LNCAP (cell line): ENCODE results near the gene CA10.

Experiments used
- TF ChIP-seq, protein P1 (sequence below): fragments of 450-650 bp; IDR thresholded peaks from 2 replicates; pipeline ENCODE4 v1.5.1; 2017; ENCODE audit warnings: mild to moderate bottlenecking

Gene CA10

DNA sequence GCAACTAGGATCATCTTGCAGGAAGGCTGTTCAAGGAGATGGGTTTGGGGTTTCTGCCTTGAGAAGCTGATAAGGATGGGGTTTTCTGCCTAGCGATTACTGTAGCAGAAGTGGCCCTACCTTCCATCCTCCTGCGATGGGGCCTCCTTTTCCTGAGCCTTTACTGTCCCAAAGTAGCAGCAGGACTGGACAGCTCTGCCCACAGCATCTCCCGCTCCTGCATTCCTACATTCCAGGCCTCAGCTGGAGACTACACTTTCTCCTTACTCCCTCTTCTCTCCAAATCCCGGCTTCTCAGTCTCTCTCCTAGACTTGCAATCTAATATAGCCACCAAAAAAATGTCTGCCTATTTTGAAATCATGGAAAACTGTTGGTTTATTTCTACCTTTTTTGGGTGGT lies 355.4 kb downstream of the CA10 start:
- TF ChIP-seq, protein P1, sequence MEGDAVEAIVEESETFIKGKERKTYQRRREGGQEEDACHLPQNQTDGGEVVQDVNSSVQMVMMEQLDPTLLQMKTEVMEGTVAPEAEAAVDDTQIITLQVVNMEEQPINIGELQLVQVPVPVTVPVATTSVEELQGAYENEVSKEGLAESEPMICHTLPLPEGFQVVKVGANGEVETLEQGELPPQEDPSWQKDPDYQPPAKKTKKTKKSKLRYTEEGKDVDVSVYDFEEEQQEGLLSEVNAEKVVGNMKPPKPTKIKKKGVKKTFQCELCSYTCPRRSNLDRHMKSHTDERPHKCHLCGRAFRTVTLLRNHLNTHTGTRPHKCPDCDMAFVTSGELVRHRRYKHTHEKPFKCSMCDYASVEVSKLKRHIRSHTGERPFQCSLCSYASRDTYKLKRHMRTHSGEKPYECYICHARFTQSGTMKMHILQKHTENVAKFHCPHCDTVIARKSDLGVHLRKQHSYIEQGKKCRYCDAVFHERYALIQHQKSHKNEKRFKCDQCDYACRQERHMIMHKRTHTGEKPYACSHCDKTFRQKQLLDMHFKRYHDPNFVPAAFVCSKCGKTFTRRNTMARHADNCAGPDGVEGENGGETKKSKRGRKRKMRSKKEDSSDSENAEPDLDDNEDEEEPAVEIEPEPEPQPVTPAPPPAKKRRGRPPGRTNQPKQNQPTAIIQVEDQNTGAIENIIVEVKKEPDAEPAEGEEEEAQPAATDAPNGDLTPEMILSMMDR = no peak

DNA sequence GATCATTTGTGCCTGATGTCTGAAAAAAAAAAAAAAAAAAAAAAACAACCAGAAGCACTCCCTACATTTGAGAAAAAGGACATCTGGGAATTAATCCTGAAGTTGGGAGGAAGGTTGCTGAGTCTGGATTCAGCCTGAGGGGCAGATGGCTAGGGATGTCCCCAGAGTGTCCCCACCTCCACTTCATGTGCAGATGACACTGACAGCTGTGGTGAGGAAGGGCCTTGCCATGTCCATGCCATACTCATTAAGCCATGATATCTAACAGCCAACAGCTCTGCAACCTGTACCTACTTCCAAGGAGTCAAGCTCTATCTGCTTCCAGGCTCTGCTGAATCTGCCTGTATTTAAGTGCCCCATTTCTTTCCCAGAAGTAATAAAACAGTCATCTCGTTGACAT lies 356.0 kb downstream of the CA10 start:
- TF ChIP-seq, protein P1 = no peak

DNA sequence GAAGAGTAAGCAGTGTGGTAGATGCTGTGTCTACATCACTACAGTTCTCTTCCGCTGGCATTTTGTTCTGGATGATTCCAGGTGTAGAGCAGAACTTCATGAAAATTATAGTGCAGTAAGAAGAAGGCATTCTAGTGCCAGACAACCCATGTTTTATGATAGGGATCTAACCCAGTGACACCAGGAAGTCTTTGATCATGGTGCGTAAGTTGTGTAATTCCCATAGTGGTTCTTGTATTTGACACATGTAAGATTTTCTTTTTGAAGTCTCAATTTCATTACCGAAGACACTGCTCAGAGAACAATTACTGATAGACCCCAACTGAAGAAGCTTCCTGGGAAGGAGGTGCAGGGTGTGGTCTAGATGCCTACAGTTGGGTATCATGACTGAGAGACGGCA lies 356.9 kb downstream of the CA10 start:
- TF ChIP-seq, protein P1 = no peak

DNA sequence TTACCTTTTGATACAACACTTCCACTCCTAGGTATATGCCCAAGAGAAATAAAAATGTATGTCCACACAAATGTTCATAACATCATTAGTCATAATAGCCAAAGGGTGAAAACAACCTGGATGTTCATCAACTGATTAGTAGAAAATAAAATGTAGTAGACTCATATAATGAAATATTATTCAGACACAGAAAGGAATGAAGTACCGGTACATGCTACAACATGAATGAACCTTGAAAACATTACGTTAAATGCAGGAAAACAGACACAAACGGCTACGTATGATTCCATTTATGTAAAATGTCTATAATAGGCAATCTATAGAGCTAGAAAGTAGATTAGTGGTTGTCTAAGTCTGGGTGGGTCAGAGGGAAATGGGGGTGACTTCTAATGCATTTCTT lies 358.5 kb downstream of the CA10 start:
- TF ChIP-seq, protein P1 = no peak

DNA sequence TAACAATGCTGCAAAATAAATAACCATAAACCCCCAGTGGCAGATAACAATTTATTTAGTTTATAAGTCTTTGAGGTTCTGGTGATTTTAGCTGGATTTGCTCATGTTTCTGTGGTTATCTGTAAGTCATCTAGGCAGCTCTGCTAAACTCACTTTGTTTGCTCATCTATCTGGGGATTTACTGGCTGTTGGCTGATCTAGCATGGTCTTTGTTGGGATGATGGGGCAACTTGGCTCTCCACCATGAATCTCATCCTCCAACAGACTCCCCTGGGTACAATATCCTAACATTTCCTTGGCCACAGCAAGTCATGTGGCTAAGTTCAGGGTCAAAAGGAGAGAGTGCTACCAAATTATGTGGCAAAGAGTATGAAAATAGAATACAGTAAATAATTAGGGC lies 359.3 kb downstream of the CA10 start:
- TF ChIP-seq, protein P1 = no peak

DNA sequence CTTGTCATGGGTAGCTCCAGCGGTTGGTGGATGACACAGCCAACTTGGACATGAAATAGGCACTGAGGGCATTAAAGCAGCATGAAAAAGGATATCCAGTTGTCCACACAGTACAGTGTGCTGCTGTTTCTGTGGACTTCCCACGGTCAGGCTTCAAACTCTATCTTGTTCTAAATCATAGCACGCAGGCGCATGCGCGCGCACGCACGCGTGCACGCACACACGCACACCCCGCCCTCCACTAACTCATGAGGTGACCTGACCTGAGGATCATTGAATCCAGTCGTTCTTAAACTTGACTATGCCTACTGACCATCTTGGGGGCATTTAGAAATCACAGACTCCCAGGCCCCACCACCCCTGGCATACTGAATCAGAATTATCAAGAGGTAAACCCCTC lies 361.4 kb downstream of the CA10 start:
- TF ChIP-seq, protein P1 = no peak

DNA sequence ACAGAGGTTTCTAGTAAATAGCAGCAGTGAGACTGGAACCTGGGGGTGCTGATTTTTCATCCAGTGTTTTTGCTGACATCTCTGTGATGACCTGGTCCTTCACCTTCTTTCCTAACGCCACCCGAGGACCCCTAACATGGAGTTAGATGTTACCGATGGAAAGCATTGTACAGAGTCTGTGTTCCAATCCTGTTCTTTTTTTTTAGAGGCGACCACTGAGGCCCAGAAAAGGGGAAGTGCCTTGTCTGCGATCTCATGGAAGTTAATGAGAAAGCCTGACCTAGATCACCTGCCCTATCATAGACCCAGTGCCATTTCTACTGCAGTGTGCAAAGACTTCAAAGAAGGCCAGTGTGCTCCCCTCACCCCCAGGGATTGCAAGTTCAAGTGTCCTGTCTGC lies 362.5 kb downstream of the CA10 start:
- TF ChIP-seq, protein P1 = no peak

DNA sequence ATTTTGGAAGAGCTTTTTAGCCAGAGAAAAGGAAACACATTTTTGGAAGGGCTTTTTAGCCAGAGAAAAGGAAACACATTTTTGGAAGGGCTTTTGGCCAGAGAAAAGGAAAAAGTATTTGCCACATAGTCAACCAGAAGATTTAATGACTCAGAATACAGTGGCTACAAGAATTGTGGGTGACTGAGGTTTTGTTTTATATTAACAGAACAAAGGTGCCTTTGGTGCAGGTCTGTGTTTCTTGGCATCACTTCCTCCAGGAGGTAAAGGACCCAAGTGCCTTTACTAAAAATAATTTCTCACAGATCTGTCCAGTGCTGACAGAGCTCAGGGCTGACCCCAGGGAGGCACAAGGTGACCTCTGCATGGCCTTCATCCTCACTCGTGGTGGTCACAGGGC lies 363.1 kb downstream of the CA10 start:
- TF ChIP-seq, protein P1 = no peak
